ENCODE measurements around the gene CORO1C.

DNA sequence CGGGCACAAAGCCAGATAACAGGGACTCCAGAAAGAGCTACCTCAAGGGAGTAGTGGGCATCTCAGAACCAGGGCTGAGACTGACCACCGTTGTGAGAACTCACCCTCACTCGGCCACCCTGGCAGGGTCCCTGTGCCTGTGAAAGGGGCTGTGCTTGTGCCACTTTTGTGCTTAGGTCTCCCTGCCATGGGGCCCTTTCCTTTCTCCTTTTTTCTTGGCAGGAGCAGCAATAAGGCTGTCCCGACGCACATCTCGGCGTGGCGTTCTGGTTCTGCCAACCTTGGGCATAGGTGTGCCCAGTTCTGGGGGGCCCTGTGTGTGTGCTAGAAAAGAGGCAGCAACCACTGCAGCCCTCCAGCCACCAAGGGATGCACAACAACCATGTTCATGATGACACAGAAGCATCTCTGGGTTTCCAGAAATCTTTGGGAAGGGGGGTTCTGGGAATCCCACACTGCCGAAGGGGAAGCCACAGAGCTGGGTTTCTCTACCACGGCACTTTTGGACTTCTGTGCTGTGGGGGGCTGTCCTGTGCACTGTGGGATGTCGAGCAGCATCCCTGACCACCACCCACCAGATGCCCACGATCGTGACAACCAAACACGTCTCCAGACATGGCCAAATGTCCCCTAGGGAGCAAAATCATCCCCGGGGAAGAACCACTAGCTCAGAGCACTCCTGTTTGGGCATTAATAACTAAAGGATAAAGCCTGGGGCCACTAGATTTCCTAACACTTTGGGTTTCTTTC lies 120.3 kb downstream of the CORO1C start:
- no peak for TF ChIP-seq EZH2 (IDR thresholded peaks at IDR 0.05; ENCODE audit: insufficient read depth, low read length)
- no peak for TF ChIP-seq CTCF (IDR thresholded peaks at IDR 0.05; ENCODE audit: insufficient read depth, low read depth, low read length)

Data from astrocyte (in vitro differentiated cells and primary cell).